ENCODE measurements around the gene AMH. TPM values are rescaled to one million over a fixed set of nuclear protein-coding genes. Genes with fewer than 3 reads are reported as not detected.

AMH gene
- total RNA-seq, 3 donors from 2014 or later (not counting 1 experiment from before 2014, with no cell fraction given): 0.55 to 2.1 (median 0.88) TPM

DNA sequence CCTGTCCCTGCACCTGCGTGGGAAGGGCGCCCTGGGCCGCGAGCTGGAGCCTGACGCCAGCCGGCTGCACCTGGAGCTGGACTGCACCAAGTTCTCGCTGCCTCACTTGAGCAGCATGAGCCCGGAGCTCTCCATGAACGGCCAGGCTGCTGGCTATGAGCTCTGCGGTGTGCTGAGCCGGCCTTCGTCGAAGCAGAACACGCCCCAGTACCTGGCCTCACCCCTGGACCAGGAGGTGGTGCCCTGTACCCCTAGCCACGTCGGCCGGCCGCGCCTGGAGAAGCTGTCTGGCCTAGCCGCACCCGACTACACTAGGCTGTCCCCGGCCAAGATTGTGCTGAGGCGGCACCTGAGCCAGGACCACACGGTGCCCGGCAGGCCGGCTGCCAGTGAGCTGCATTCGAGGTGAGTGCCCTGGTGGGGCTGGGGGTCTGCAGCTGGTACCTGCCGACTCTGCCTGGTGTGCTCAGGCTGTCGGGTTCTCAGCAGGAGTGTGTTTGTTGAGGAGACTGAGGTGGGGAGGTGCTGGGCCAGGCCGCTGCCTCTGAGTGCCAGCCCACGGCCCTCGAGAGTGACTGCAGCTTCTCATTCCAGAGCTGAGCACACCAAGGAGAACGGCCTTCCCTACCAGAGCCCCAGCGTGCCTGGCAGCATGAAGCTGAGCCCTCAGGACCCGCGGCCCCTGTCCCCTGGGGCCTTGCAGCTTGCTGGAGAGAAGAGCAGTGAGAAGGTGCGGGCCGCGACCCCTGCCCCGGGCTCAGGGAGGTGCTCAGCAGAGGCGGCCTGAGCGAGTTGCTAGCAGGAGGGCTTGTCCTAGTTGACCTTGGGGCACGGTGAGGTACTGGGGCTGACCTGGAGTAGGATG lies 32.5 kb upstream of the AMH start:
- DNase-seq: no peak
- Mint-ChIP-seq H3K4me3 (no peak overlapping the region), H3K4me1 (peaks cover 0 to 5% of the 10 kb centered on the region in 2 donors), H3K27ac (no peak overlapping the region), H3K27me3 (ENCODE audit: low read depth in 2 of 2) (no peaks in the 10 kb centered on the region), H3K36me3 (no peaks in the 10 kb centered on the region), H3K9me3 (no peaks in the 10 kb centered on the region)
- H3K27me3 ChIP-seq (ENCODE audit: control insufficient read depth, insufficient read depth, low read length): no peaks in the 10 kb centered on the region
- no peaks in the 10 kb centered on the region for H3K9me3 ChIP-seq (ENCODE audit: control insufficient read depth, insufficient read depth, low read length)
- TF ChIP-seq, protein P1, sequence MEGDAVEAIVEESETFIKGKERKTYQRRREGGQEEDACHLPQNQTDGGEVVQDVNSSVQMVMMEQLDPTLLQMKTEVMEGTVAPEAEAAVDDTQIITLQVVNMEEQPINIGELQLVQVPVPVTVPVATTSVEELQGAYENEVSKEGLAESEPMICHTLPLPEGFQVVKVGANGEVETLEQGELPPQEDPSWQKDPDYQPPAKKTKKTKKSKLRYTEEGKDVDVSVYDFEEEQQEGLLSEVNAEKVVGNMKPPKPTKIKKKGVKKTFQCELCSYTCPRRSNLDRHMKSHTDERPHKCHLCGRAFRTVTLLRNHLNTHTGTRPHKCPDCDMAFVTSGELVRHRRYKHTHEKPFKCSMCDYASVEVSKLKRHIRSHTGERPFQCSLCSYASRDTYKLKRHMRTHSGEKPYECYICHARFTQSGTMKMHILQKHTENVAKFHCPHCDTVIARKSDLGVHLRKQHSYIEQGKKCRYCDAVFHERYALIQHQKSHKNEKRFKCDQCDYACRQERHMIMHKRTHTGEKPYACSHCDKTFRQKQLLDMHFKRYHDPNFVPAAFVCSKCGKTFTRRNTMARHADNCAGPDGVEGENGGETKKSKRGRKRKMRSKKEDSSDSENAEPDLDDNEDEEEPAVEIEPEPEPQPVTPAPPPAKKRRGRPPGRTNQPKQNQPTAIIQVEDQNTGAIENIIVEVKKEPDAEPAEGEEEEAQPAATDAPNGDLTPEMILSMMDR (IDR thresholded peaks at IDR 0.05): no peak
- WGBS (ENCODE audit: insufficient coverage): 97% methylated on average over 43 of the region's 43 CpGs
- H3K4me3 ChIP-seq (ENCODE audit: low read length): no peak overlapping the region
- H3K4me1 ChIP-seq (ENCODE audit: control insufficient read depth, insufficient read depth, low read length): no peaks in the 10 kb centered on the region
- no peak overlapping the region for H3K27ac ChIP-seq (ENCODE audit: low read length)
- intact Hi-C loops (cut with micrococcal nuclease): no loop called here
- H3K36me3 ChIP-seq (ENCODE audit: control insufficient read depth, insufficient read depth, low read length): peaks cover 60% of the 10 kb centered on the region
- no peak for ATAC-seq

DNA sequence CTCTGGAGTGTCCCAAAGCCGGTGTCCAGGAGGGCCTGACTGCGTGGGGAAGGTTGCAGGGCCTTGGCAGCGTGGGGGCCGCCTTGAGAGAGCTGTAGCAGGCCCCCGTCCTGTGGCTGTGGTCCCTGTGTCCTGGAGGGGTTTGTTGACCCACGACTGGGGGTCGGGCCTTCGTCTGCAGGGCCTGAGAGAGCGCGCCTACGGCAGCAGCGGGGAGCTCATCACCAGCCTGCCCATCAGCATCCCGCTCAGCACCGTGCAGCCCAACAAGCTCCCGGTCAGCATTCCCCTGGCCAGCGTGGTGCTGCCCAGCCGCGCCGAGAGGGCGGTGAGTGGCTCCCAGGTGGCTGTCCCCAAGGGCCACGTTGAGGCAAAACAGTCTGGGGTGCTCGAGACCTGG lies 31.5 kb upstream of the AMH start:
- intact Hi-C loops (cut with micrococcal nuclease): no loop called here
- 97% methylated on average over 22 of the region's 22 CpGs for WGBS (ENCODE audit: insufficient coverage)
- no peaks in the 10 kb centered on the region for H3K36me3 Mint-ChIP-seq

DNA sequence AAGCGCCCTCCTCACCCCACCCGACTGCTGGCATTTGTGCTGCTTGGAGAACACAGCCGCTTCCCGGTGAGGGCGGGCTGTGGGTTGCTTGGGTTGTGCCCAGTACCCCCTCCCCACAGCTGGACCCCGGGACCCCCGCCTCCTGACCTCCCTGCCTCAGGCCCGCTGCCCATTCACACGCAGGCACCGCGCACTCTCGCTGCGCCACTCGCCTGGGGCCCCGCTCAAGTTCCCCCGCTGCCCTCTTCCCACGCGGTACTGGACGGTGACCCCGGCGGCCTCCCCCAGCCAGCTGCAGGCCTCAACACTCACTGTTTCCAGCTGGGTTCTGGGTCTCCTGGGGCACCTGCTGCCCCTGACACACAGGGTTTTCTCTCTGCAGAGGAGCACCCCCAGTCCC lies 29.4 kb upstream of the AMH start:
- WGBS (ENCODE audit: insufficient coverage): 97% methylated on average over 21 of the region's 21 CpGs
- ATAC-seq: no peak

More for the DNA sequence above, 31.5 kb upstream of the AMH start:
- Mint-ChIP-seq H3K4me1 (peaks cover 0 to 5% of the 10 kb centered on the region in 2 donors), H3K9me3 (no peaks in the 10 kb centered on the region), H3K27me3 (ENCODE audit: low read depth in 2 of 2) (no peaks in the 10 kb centered on the region), H3K4me3 (no peak overlapping the region), H3K27ac (no peak overlapping the region)
- H3K4me1 ChIP-seq (ENCODE audit: control insufficient read depth, insufficient read depth, low read length): no peaks in the 10 kb centered on the region
- H3K27me3 ChIP-seq (ENCODE audit: control insufficient read depth, insufficient read depth, low read length): no peaks in the 10 kb centered on the region
- TF ChIP-seq, protein P1 (IDR thresholded peaks at IDR 0.05): no peak
- peaks cover 59% of the 10 kb centered on the region for H3K36me3 ChIP-seq (ENCODE audit: control insufficient read depth, insufficient read depth, low read length)
- no peak overlapping the region for H3K27ac ChIP-seq (ENCODE audit: low read length)
- ATAC-seq: no peak
- DNase-seq: no peak
- H3K9me3 ChIP-seq (ENCODE audit: control insufficient read depth, insufficient read depth, low read length): no peaks in the 10 kb centered on the region
- no peak overlapping the region for H3K4me3 ChIP-seq (ENCODE audit: low read length)

More for the DNA sequence above, 29.4 kb upstream of the AMH start:
- Mint-ChIP-seq H3K27me3 (ENCODE audit: low read depth in 2 of 2) (no peaks in the 10 kb centered on the region), H3K9me3 (no peaks in the 10 kb centered on the region), H3K4me3 (no peak overlapping the region), H3K27ac (no peak overlapping the region), H3K36me3 (no peaks in the 10 kb centered on the region), H3K4me1 (peaks cover 6 to 14% of the 10 kb centered on the region in 2 donors)
- Histone ChIP-seq H3K36me3 (ENCODE audit: control insufficient read depth, insufficient read depth, low read length) (peaks cover 47% of the 10 kb centered on the region), H3K27me3 (ENCODE audit: control insufficient read depth, insufficient read depth, low read length) (no peaks in the 10 kb centered on the region), H3K9me3 (ENCODE audit: control insufficient read depth, insufficient read depth, low read length) (no peaks in the 10 kb centered on the region), H3K27ac (ENCODE audit: low read length) (no peak overlapping the region), H3K4me1 (ENCODE audit: control insufficient read depth, insufficient read depth, low read length) (peaks cover 7% of the 10 kb centered on the region), H3K4me3 (ENCODE audit: low read length) (no peak overlapping the region)
- TF ChIP-seq, protein P1 (IDR thresholded peaks at IDR 0.05): no peak
- intact Hi-C loops (cut with micrococcal nuclease): no loop called here
- no peak for DNase-seq

All from natural killer cell (primary cell).